Breast epithelium (tissue), 4 donors: ENCODE measurements around the gene COL4A2. TPM values are rescaled to one million over a fixed set of nuclear protein-coding genes. Genes with fewer than 3 reads are reported as not detected.

Experiments
- DNase-seq, 2 donors: peaks; one replicate each; pipeline ENCODE4 v3.0.0-alpha.2; 2019; ENCODE audit warnings: low spot score in 2 of 2
- H3K27ac ChIP-seq, 2 donors: fragments of 200-600 bp; sonication (generic) in 1 of 2; one replicate each; pipeline ENCODE4 v1.5.1; 2016 to 2019; ENCODE audit warnings: mild to moderate bottlenecking in 1 of 2
- H3K27me3 ChIP-seq, 2 donors: fragments of 200-600 bp; sonication (generic) in 1 of 2; one replicate each; pipeline versions ENCODE4 v1.5.1 to v1.6.0; 2017 to 2019; ENCODE audit warnings: control low read depth in 1 of 2, mild to moderate bottlenecking in 1 of 2
- H3K36me3 ChIP-seq: fragments of 200-600 bp; one replicate; pipeline ENCODE4 v1.5.1; 2019
- H3K4me1 ChIP-seq, 2 donors: fragments of 200-600 bp; sonication (generic); one replicate each; pipeline ENCODE4 v1.5.1; 2016 to 2019; ENCODE audit warnings: control low read depth in 1 of 2
- H3K4me3 ChIP-seq, 3 donors: fragments of 200-600 bp; sonication (generic); 1 replicate in 2 of 3; 2 replicates in 1 of 3; pipeline ENCODE4 v1.5.1; 2016 to 2019; ENCODE audit warnings: mild to moderate bottlenecking in 3 of 3, moderate library complexity in 2 of 3
- H3K9me3 ChIP-seq, 2 donors: fragments of 200-600 bp; sonication (generic) in 1 of 2; one replicate each; pipeline ENCODE4 v1.5.1; 2016 to 2019; ENCODE audit warnings: control low read depth in 1 of 2
- POLR2A ChIP-seq: fragments of 450-650 bp; IDR thresholded peaks from one replicate; pipeline ENCODE4 v1.6.1; 2016; ENCODE audit warnings: antibody characterized with exemption, mild to moderate bottlenecking, moderate library complexity
- POLR2AphosphoS5 ChIP-seq, 3 donors: sonication (generic); formaldehyde crosslinking; IDR thresholded peaks; one replicate each; pipeline ENCODE4 v1.6.1; 2017; ENCODE audit warnings: antibody characterized with exemption in 3 of 3
- intact Hi-C: fragments of 100-400 bp; cut with DNase I; formaldehyde crosslinking; loops from one replicate; pipeline ENCODE4 v1.15.1; 2023; ENCODE audit warnings: low total_unique reads
- total RNA-seq, 3 donors: library from RNA; depleted of rRNA; stranded (reverse); fragments of >200 nt; gene quantifications; one replicate each; pipeline ENCODE4 v1.1.0, GENCODE V29; 2016
- TF ChIP-seq, protein P1 (sequence below), 3 donors: fragments of 450-650 bp; IDR thresholded peaks; one replicate each; pipeline ENCODE4 v1.5.1; 2016 to 2017; ENCODE audit warnings: antibody characterized with exemption in 3 of 3, mild to moderate bottlenecking in 3 of 3, moderate library complexity in 3 of 3

Gene COL4A2
- total RNA-seq, 3 donors from 2014 or later, result 107 to 841 (median 307) TPM

GRCh38 chr13:110334841-110335490 is 27.9 kb downstream of the COL4A2 start:
- peaks cover 4 to 10% of the 10 kb centered on the region in 2 donors for H3K4me1 ChIP-seq

GRCh38 chr13:110336108-110336507 is 29.0 kb downstream of the COL4A2 start:
- TF ChIP-seq, protein P1, sequence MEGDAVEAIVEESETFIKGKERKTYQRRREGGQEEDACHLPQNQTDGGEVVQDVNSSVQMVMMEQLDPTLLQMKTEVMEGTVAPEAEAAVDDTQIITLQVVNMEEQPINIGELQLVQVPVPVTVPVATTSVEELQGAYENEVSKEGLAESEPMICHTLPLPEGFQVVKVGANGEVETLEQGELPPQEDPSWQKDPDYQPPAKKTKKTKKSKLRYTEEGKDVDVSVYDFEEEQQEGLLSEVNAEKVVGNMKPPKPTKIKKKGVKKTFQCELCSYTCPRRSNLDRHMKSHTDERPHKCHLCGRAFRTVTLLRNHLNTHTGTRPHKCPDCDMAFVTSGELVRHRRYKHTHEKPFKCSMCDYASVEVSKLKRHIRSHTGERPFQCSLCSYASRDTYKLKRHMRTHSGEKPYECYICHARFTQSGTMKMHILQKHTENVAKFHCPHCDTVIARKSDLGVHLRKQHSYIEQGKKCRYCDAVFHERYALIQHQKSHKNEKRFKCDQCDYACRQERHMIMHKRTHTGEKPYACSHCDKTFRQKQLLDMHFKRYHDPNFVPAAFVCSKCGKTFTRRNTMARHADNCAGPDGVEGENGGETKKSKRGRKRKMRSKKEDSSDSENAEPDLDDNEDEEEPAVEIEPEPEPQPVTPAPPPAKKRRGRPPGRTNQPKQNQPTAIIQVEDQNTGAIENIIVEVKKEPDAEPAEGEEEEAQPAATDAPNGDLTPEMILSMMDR (IDR thresholded peaks at IDR 0.05), result no peak
- TF ChIP-seq POLR2A (no peak), POLR2AphosphoS5 (IDR thresholded peaks at IDR 0.05) (no peak)
- H3K9me3 ChIP-seq, result no peaks in the 10 kb centered on the region
- intact Hi-C loops, result no loop called here
- no peak for DNase-seq
- no peaks in the 10 kb centered on the region for H3K36me3 ChIP-seq
- H3K4me3 ChIP-seq, result no peak overlapping the region
- peak overlapping the region in 1 of 2 donors; percentile 95 for H3K27ac ChIP-seq
- no peaks in the 10 kb centered on the region for H3K27me3 ChIP-seq
- H3K4me1 ChIP-seq, result peaks cover 4 to 13% of the 10 kb centered on the region in 2 donors

More at GRCh38 chr13:110334841-110335490, 27.9 kb downstream of the COL4A2 start:
- DNase-seq, result peak in 1 of 2 donors; percentile 28
- H3K27ac ChIP-seq, result no peak overlapping the region
- H3K27me3 ChIP-seq, result no peaks in the 10 kb centered on the region
- no peak overlapping the region for H3K4me3 ChIP-seq
- H3K36me3 ChIP-seq, result no peaks in the 10 kb centered on the region
- intact Hi-C loops, result no loop called here
- TF ChIP-seq, protein P1 (IDR thresholded peaks at IDR 0.05), result no peak
- TF ChIP-seq POLR2AphosphoS5 (IDR thresholded peaks at IDR 0.05) (no peak), POLR2A (no peak)
- no peaks in the 10 kb centered on the region for H3K9me3 ChIP-seq

DNA sequence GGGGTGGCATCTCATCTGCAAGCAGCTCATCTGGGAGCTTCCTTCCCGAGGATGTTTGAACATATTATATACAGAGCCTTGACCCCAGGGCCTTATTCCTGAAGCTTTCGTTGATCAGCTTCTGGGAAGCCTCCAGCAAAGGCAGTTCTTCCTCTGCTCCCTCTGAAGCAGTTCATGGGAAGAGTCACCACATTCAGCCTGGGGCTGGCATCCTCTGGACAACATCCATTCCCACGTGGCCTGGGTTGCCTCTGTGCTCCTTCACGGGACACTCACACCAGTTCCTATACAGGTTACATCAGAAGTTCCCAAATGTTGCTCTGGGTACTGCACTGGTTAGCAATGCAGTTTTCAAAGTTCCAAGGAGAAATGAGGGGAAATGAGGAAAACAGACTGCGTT is 29.6 kb downstream of the COL4A2 start:
- Histone ChIP-seq H3K27me3 (no peaks in the 10 kb centered on the region), H3K9me3 (no peaks in the 10 kb centered on the region), H3K4me3 (no peak overlapping the region), H3K4me1 (peaks cover 4 to 16% of the 10 kb centered on the region in 2 donors), H3K36me3 (no peaks in the 10 kb centered on the region), H3K27ac (peak overlapping the region; percentile 86 to 95)
- intact Hi-C loops, result no loop called here
- no peak for DNase-seq
- TF ChIP-seq POLR2AphosphoS5 (IDR thresholded peaks at IDR 0.05), result no peak

DNA sequence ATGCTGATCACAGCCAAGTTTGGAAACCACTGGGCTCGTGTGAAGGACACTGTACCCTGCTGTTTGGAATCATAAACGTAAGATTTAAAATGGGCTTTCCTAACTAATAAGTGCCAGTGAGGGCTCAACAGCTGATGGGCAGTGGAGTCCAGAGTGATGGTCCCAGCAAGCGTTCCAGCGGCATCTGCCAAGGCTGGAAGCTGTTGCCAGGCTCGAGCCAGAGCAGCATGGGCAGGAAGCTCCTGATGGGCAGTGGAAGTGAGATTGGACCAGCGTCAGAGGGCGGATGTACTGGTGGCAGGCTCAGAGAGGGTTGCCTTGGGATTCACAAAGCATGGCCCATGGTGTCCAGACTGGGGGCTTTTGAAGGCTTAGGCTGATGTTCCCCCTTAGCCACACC is 30.2 kb downstream of the COL4A2 start:
- Histone ChIP-seq H3K4me1 (peaks cover 4 to 16% of the 10 kb centered on the region in 2 donors), H3K9me3 (no peaks in the 10 kb centered on the region), H3K27me3 (no peaks in the 10 kb centered on the region), H3K27ac (peak overlapping the region; percentile 86 to 95), H3K36me3 (no peaks in the 10 kb centered on the region), H3K4me3 (peak overlapping the region in 1 of 3 donors; percentile 5)
- DNase-seq, result no peak
- TF ChIP-seq POLR2A, result no peak
- no peak for TF ChIP-seq POLR2AphosphoS5 (IDR thresholded peaks at IDR 0.05)
- TF ChIP-seq, protein P1 (IDR thresholded peaks at IDR 0.05), result no peak
- intact Hi-C loops, result no loop called here

DNA sequence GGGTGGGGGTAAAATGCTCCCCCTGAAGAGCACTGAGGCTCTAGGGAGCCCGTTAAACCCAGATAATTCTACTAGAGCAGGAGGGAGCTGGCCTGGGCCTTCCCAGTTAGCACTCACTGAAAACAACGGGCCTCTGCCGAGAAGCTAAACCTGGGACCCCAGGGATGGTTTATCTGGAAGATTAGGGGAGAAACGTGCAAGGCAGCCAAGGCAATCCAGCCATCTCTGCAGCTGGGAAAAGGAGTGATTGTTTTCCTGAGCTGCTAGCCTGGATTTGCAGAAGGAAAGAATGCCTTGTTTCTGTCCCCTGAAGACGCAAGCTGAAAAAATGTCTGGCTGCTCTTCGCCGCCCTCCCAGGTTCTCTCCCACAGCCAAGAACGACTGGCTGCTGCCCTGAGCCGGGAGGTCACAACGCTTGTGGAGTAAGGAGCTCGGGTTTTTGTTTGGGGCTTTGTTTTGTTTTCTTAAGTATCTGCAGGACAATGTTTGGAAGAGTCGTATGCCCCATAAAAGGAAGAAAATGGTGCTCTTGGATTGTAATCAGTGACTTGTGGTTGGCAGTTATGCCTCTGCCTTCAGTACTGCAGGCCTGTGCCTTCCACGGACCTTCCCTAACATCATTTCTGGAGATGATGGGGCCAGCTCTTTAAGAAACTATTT is 31.5 kb downstream of the COL4A2 start:
- Histone ChIP-seq H3K4me1 (peaks cover 4 to 16% of the 10 kb centered on the region in 2 donors), H3K36me3 (no peaks in the 10 kb centered on the region), H3K27ac (peak overlapping the region; percentile 86 to 95), H3K4me3 (peak overlapping the region in 1 of 3 donors; percentile 46), H3K9me3 (no peaks in the 10 kb centered on the region), H3K27me3 (no peaks in the 10 kb centered on the region)
- peak in 1 of 2 donors; percentile 71 for DNase-seq
- TF ChIP-seq, protein P1 (IDR thresholded peaks at IDR 0.05), result no peak
- intact Hi-C loops, result no loop called here
